HCT116 (cell line): ENCODE measurements around the gene SNORC. TPM values are rescaled to one million over a fixed set of nuclear protein-coding genes. Genes with fewer than 3 reads are reported as not detected.

Source experiments
- ATAC-seq: fragments of 200-7000 bp; cut with Tn5 transposase; 2 replicates; pipeline ENCODE4 v1.9.1; 2020; ENCODE audit warnings: mild to moderate bottlenecking, moderate library complexity
- BruUV-seq: library from RNA; stranded (reverse); fragments of 400-500 nt; replicated peaks from 2 replicates; lab custom pipeline; 2021; lab: Mats Ljungman, UMichigan
- CTCF ChIA-PET: fragments of 300-600 bp; sonication (Branson Sonifier 250); formaldehyde crosslinking; loops from one replicate; lab custom pipeline; 2021; ENCODE audit warnings: antibody characterized with exemption; lab: Charles Lee
- POLR2A ChIA-PET: fragments of 300-600, 350-600 bp; sonication (Branson Sonifier 250); formaldehyde crosslinking; loops from one replicate; lab custom pipeline; 2021; ENCODE audit warnings: antibody characterized with exemption; lab: Charles Lee
- RAD21 ChIA-PET, 2 experiments: fragments of 300-600 bp; sonication (Branson Sonifier 250); formaldehyde crosslinking; loops; one replicate each; lab custom pipeline; 2023; ENCODE audit warnings: low total read pairs in 2 of 2; ENCODE audit not compliant: uncharacterized antibody in 2 of 2, unreplicated experiment in 2 of 2, low non-redundant PET in 1 of 2; lab: Charles Lee
- DNase-seq: peaks from one replicate; pipeline ENCODE4 v3.0.0-alpha.2; 2010; ENCODE audit warnings: low read depth, low spot score
- H2AFZ ChIP-seq: fragments of 200-600 bp; shearing (Covaris generic), sonication (generic); 2 replicates; pipeline ENCODE4 v1.6.1; 2017; ENCODE audit warnings: low read depth, mixed run types, mixed read lengths, antibody characterized with exemption, low read length; ENCODE audit not compliant: poor library complexity, severe bottlenecking
- H3K27ac ChIP-seq: 2 replicates; pipeline ENCODE4 v1.5.1; 2012; ENCODE audit warnings: low read depth, low read length
- H3K27me3 ChIP-seq: fragments of 200-600 bp; sonication (generic); 2 replicates; pipeline ENCODE4 v1.6.1; 2016; ENCODE audit warnings: mixed run types, low read length, mixed read lengths; ENCODE audit not compliant: insufficient read depth
- H3K36me3 ChIP-seq, 2 experiments: fragments of 200-500 bp in 1 of 2; fragments of 200-600 bp in 1 of 2; sonication (Bioruptor generic) in 1 of 2; sonication (generic) in 1 of 2; 2 replicates each; pipeline versions ENCODE4 v1.5.1 to v1.6.1; 2014 to 2016; ENCODE audit warnings: low read length in 2 of 2, inconsistent platforms in 1 of 2, mixed read lengths in 1 of 2, mixed run types in 1 of 2; ENCODE audit not compliant: insufficient read depth in 2 of 2, control insufficient read depth in 1 of 2
- H3K4me1 ChIP-seq, 2 experiments: fragments of 200-600 bp in 1 of 2; sonication (generic) in 1 of 2; 2 replicates each; pipeline versions ENCODE4 v1.5.1 to v1.6.1; 2012 to 2017; ENCODE audit warnings: low read length in 2 of 2, inconsistent platforms in 1 of 2, mild to moderate bottlenecking in 1 of 2, mixed read lengths in 1 of 2, mixed run types in 1 of 2, moderate library complexity in 1 of 2; ENCODE audit not compliant: insufficient read depth in 2 of 2, control insufficient read depth in 1 of 2
- H3K4me2 ChIP-seq: fragments of 200-600 bp; sonication (generic); 2 replicates; pipeline ENCODE4 v1.6.1; 2017; ENCODE audit warnings: mixed run types, low read length, mixed read lengths
- H3K4me3 ChIP-seq, 2 experiments: fragments of 200-600 bp in 1 of 2; sonication (generic) in 1 of 2; replicated peaks in 1 of 2; 2 replicates each; pipeline ENCODE4 v1.5.1; 2011 to 2016; ENCODE audit warnings: low read length in 2 of 2, control low read depth in 1 of 2, low read depth in 1 of 2, mild to moderate bottlenecking in 1 of 2, mixed read lengths in 1 of 2, mixed run types in 1 of 2
- H3K79me2 ChIP-seq: fragments of 200-600 bp; sonication (generic); 2 replicates; pipeline ENCODE4 v1.6.1; 2017; ENCODE audit warnings: mild to moderate bottlenecking, mixed run types, low read length, moderate library complexity, mixed read lengths; ENCODE audit not compliant: insufficient read depth
- H3K9ac ChIP-seq: fragments of 200-600 bp; sonication (generic); 2 replicates; pipeline ENCODE4 v1.6.1; 2016; ENCODE audit warnings: low read length, mixed read lengths
- H3K9me2 ChIP-seq: fragments of 200-600 bp; sonication (generic), shearing (Covaris generic); 2 replicates; pipeline ENCODE4 v1.6.1; 2017; ENCODE audit warnings: mixed run types, mild to moderate bottlenecking, moderate library complexity; ENCODE audit not compliant: insufficient read depth
- H3K9me3 ChIP-seq, 2 experiments: fragments of 200-500 bp in 1 of 2; fragments of 200-600 bp in 1 of 2; sonication (Bioruptor generic) in 1 of 2; sonication (generic) in 1 of 2; 2 replicates each; pipeline ENCODE4 v1.6.1; 2014 to 2017; ENCODE audit warnings: low read length in 2 of 2, mixed read lengths in 2 of 2, inconsistent platforms in 1 of 2, low read depth in 1 of 2, mild to moderate bottlenecking in 1 of 2, mixed run types in 1 of 2, moderate library complexity in 1 of 2; ENCODE audit not compliant: control insufficient read depth in 1 of 2, insufficient read depth in 1 of 2
- H4K20me1 ChIP-seq: fragments of 200-600 bp; sonication (generic), shearing (Covaris generic); 2 replicates; pipeline ENCODE4 v1.6.1; 2017; ENCODE audit warnings: mixed run types, mild to moderate bottlenecking, moderate library complexity; ENCODE audit not compliant: insufficient read depth
- ATF3 ChIP-seq: IDR thresholded peaks from 2 replicates; pipeline ENCODE4 v1.6.1; 2012
- ELF1 ChIP-seq: IDR thresholded peaks from 2 replicates; pipeline ENCODE4 v1.6.1; 2012; ENCODE audit warnings: low read depth, borderline replicate concordance
- EZH2 ChIP-seq: fragments of 200-600 bp; sonication (generic); IDR thresholded peaks from 2 replicates; pipeline ENCODE4 v1.6.1; 2017; ENCODE audit warnings: antibody characterized with exemption, mixed run types
- FOSL1 ChIP-seq: IDR thresholded peaks from 2 replicates; pipeline ENCODE4 v1.6.1; 2012; ENCODE audit warnings: low read depth
- JUND ChIP-seq: IDR thresholded peaks from 2 replicates; pipeline ENCODE4 v1.6.1; 2012
- POLR2A ChIP-seq: IDR thresholded peaks from 2 replicates; pipeline ENCODE4 v1.7.0; 2011; ENCODE audit warnings: borderline replicate concordance; ENCODE audit not compliant: insufficient read depth, insufficient read length; ENCODE audit errors: extremely low read depth
- POLR2AphosphoS5 ChIP-seq: IDR thresholded peaks from 2 replicates; pipeline ENCODE4 v1.6.1; 2011; ENCODE audit warnings: mild to moderate bottlenecking, low read depth, low read length, moderate library complexity
- RAD21 ChIP-seq: IDR thresholded peaks from 2 replicates; pipeline ENCODE4 v1.6.1; 2012; ENCODE audit warnings: low read depth, mild to moderate bottlenecking
- REST ChIP-seq: IDR thresholded peaks from 2 replicates; pipeline ENCODE4 v1.6.1; 2012; ENCODE audit warnings: low read depth
- SIN3A ChIP-seq: IDR thresholded peaks from 2 replicates; pipeline ENCODE4 v1.6.1; 2012; ENCODE audit warnings: low read depth
- SP1 ChIP-seq: IDR thresholded peaks from 2 replicates; pipeline ENCODE4 v1.6.1; 2012; ENCODE audit warnings: low read depth
- TCF7L2 ChIP-seq: IDR thresholded peaks from 2 replicates; pipeline ENCODE4 v1.7.0; 2011; ENCODE audit warnings: borderline replicate concordance, inconsistent platforms; ENCODE audit not compliant: insufficient read depth, insufficient read length; ENCODE audit errors: extremely low read depth
- ZBTB33 ChIP-seq: IDR thresholded peaks from 2 replicates; pipeline ENCODE4 v1.6.1; 2011; ENCODE audit warnings: mild to moderate bottlenecking, low read length, moderate library complexity; ENCODE audit not compliant: insufficient replicate concordance; ENCODE audit errors: extremely low read depth
- ZFX ChIP-seq: fragments of 450-650 bp; IDR thresholded peaks from 2 replicates; pipeline ENCODE4 v1.6.1; 2017
- intact Hi-C: fragments of 100-400 bp; cut with micrococcal nuclease; formaldehyde crosslinking; loops from 2 replicates; pipeline ENCODE4 v1.10.0; 2022
- total RNA-seq: library from RNA; stranded (reverse); gene quantifications from one replicate; pipeline ENCODE4 v1.2.1, GENCODE V29; 2021; ENCODE audit not compliant: unreplicated experiment

Gene SNORC
- total RNA-seq, 1 experiment from 2014 or later: 14.0 TPM

GRCh38 chr2:232908695-232909094 is 38.6 kb downstream of the SNORC start (continued):
- TF ChIP-seq REST: no peak

DNA sequence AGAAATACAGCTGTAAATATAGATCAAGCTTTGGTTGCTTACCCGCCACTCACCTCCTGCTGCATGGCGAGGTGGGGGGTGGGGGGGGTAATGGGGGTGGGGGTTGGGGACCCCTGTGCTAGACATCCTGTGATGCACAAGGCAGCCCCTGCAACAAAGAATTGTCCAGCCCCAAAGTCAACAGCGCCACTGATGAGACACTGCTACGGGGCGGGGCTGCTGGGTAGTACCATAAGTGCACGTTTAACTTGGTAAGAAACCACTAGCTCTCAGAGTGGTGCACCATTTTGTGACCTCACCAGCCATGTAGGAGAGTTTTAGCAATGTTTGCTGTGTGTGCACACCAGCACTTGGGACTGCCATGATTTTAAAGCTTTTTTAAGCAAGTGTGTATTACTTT is 40.3 kb downstream of the SNORC start:
- ChIA-PET CTCF (no interaction called here), POLR2A (no interaction called here), RAD21 (no interaction called here)
- H3K27ac ChIP-seq: no peak overlapping the region
- intact Hi-C loops: no loop called here
- no peak overlapping the region for H3K4me3 ChIP-seq
- ATAC-seq (no peak), DNase-seq (no peak)
- H4K20me1 ChIP-seq: no peaks in the 10 kb centered on the region
- H3K4me2 ChIP-seq: no peak overlapping the region
- TF ChIP-seq RAD21 (no peak), ATF3 (no peak), ZFX (no peak), JUND (no peak), FOSL1 (no peak), POLR2AphosphoS5 (no peak), ZBTB33 (no peak), POLR2A (no peak), SP1 (no peak), TCF7L2 (no peak), SIN3A (no peak), ELF1 (no peak), EZH2 (no peak)
- H3K9ac ChIP-seq: no peak overlapping the region
- H3K9me3 ChIP-seq: no peaks in the 10 kb centered on the region; a peak in 1 of 4 replicates
- H3K36me3 ChIP-seq: no peaks in the 10 kb centered on the region
- no peaks in the 10 kb centered on the region for H3K79me2 ChIP-seq
- no peak overlapping the region for H2AFZ ChIP-seq
- H3K9me2 ChIP-seq: no peaks in the 10 kb centered on the region; the same call in 1 of the 2 replicates
- no TSS peak for BruUV-seq
- peaks cover 0 to 3% of the 10 kb centered on the region in 2 experiments; a peak in 1 of 4 replicates for H3K4me1 ChIP-seq
- H3K27me3 ChIP-seq: no peaks in the 10 kb centered on the region
